OCI-LY7 (cell line): ENCODE measurements around the gene ORMDL1. TPM values are rescaled to one million over a fixed set of nuclear protein-coding genes. Genes with fewer than 3 reads are reported as not detected.

Experiments used
- BruUV-seq: library from RNA; stranded (reverse); fragments of 400-500 nt; replicated peaks from 2 replicates; lab custom pipeline; 2021; lab: Mats Ljungman, UMichigan
- CTCF ChIA-PET: fragments of 300-600 bp; sonication (Branson Sonifier 250); formaldehyde crosslinking; loops from one replicate; lab custom pipeline; 2022; ENCODE audit warnings: antibody characterized with exemption; ENCODE audit not compliant: unreplicated experiment; lab: Charles Lee
- POLR2A ChIA-PET: fragments of 300-600 bp; sonication (Branson Sonifier 250); formaldehyde crosslinking; loops from one replicate; lab custom pipeline; 2022; ENCODE audit warnings: antibody characterized with exemption; lab: Charles Lee
- DNase-seq: peaks from one replicate; pipeline ENCODE4 v3.0.0-alpha.2; 2015; ENCODE audit warnings: low spot score
- H2AFZ ChIP-seq: fragments of 200-600 bp; sonication (generic), shearing (Covaris generic); 2 replicates; pipeline ENCODE4 v1.6.1; 2014; ENCODE audit warnings: mild to moderate bottlenecking, antibody characterized with exemption, low read length, moderate library complexity
- H3K27ac ChIP-seq: fragments of 200-600 bp; sonication (generic); 2 replicates; pipeline ENCODE4 v1.5.1; 2014; ENCODE audit warnings: mixed run types, low read depth, mild to moderate bottlenecking, moderate library complexity, low read length, inconsistent platforms; ENCODE audit not compliant: poor library complexity, severe bottlenecking
- H3K36me3 ChIP-seq: fragments of 200-600 bp; sonication (generic); 2 replicates; pipeline ENCODE4 v1.6.1; 2014; ENCODE audit warnings: mild to moderate bottlenecking, antibody characterized with exemption, low read length, moderate library complexity, mixed read lengths; ENCODE audit not compliant: insufficient read depth
- H3K4me1 ChIP-seq: fragments of 200-600 bp; sonication (generic); 2 replicates; pipeline ENCODE4 v1.5.1; 2014; ENCODE audit warnings: mild to moderate bottlenecking, low read length; ENCODE audit not compliant: insufficient read depth, poor library complexity, severe bottlenecking
- H3K4me2 ChIP-seq: fragments of 200-600 bp; sonication (generic); 2 replicates; pipeline ENCODE4 v1.6.1; 2014; ENCODE audit warnings: mild to moderate bottlenecking, low read length
- H3K4me3 ChIP-seq: fragments of 200-600 bp; sonication (generic); 2 replicates; pipeline ENCODE4 v1.5.1; 2014; ENCODE audit warnings: mild to moderate bottlenecking, low read depth, low read length; ENCODE audit not compliant: poor library complexity, severe bottlenecking
- H3K79me2 ChIP-seq: fragments of 200-600 bp; sonication (generic); 2 replicates; pipeline ENCODE4 v1.6.1; 2016; ENCODE audit warnings: low read depth, mild to moderate bottlenecking, low read length, moderate library complexity, mixed read lengths; ENCODE audit not compliant: insufficient read depth
- H3K9me2 ChIP-seq: fragments of 200-600 bp; sonication (generic); 2 replicates; pipeline ENCODE4 v1.6.1; 2016; ENCODE audit warnings: mild to moderate bottlenecking, low read length, mixed read lengths; ENCODE audit not compliant: insufficient read depth
- H3K9me3 ChIP-seq: fragments of 200-600 bp; sonication (generic); 2 replicates; pipeline ENCODE4 v1.6.1; 2014; ENCODE audit warnings: mild to moderate bottlenecking, mixed run types, low read length, mixed read lengths
- H4K20me1 ChIP-seq: fragments of 200-600 bp; sonication (generic); 2 replicates; pipeline ENCODE4 v1.6.1; 2014; ENCODE audit warnings: mild to moderate bottlenecking, antibody characterized with exemption, low read length, moderate library complexity, mixed read lengths; ENCODE audit not compliant: insufficient read depth
- EZH2phosphoT487 ChIP-seq: fragments of 200-600 bp; sonication (generic); IDR thresholded peaks from 2 replicates; pipeline ENCODE4 v1.6.1; 2018; ENCODE audit warnings: low read depth, borderline replicate concordance, mild to moderate bottlenecking, mixed run types, antibody characterized with exemption, low read length, moderate library complexity, mixed read lengths
- intact Hi-C: fragments of 100-400 bp; cut with micrococcal nuclease; formaldehyde crosslinking; loops from one replicate; pipeline ENCODE4 v1.10.0; 2022; ENCODE audit not compliant: unreplicated experiment
- total RNA-seq, 2 experiments: library from RNA; depleted of rRNA in 1 of 2; stranded (reverse); fragments of >200 nt in 1 of 2; shearing (Covaris generic) in 1 of 2; gene quantifications; 2 replicates each; pipeline ENCODE4 v1.2.3, GENCODE V29; 2014 to 2022
- TF ChIP-seq, protein P1 (sequence below): fragments of 200-600 bp; sonication (generic); conservative IDR thresholded peaks from 2 replicates; pipeline ENCODE4 v1.5.1; 2014; ENCODE audit warnings: mild to moderate bottlenecking, antibody characterized with exemption, low read length, moderate library complexity, mixed read lengths

ORMDL1 gene
- total RNA-seq, 2 experiments from 2014 or later = 59.3 to 65.7 TPM

DNA sequence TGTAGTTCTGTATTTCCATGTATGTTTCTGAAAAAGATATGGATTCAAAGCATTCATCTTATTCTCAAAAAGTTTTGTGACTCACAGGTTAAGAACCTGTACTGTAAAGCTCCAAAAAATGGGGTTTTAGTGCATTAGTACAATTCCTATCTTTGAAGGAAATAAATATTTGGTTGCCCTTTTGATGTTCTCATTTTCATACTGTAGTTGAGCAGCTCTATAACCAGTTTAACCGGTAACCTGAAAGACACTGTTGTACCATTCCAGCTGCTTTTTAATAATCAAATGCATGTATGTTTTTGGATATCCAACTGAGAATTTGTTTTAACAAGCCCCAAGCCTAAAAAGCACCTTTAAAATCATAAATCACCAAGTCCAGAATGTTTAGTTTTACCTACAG, 11.9 kb downstream of the ORMDL1 start:
- no peaks in the 10 kb centered on the region for H3K9me2 ChIP-seq
- DNase-seq = no peak
- no peaks in the 10 kb centered on the region for H4K20me1 ChIP-seq
- ChIA-PET CTCF (no interaction called here), POLR2A (interaction anchor here (0.6 to 4.3 kb wide), 8 partner anchors 7 to 493 kb away, joined by 3 to 19 read pairs (median 4); partner anchors contain the start of genes ORMDL1, OSGEPL1 and PMS1)
- TF ChIP-seq, protein P1, sequence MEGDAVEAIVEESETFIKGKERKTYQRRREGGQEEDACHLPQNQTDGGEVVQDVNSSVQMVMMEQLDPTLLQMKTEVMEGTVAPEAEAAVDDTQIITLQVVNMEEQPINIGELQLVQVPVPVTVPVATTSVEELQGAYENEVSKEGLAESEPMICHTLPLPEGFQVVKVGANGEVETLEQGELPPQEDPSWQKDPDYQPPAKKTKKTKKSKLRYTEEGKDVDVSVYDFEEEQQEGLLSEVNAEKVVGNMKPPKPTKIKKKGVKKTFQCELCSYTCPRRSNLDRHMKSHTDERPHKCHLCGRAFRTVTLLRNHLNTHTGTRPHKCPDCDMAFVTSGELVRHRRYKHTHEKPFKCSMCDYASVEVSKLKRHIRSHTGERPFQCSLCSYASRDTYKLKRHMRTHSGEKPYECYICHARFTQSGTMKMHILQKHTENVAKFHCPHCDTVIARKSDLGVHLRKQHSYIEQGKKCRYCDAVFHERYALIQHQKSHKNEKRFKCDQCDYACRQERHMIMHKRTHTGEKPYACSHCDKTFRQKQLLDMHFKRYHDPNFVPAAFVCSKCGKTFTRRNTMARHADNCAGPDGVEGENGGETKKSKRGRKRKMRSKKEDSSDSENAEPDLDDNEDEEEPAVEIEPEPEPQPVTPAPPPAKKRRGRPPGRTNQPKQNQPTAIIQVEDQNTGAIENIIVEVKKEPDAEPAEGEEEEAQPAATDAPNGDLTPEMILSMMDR = no peak
- TF ChIP-seq EZH2phosphoT487 = no peak
- H3K4me3 ChIP-seq = no peak overlapping the region
- no TSS peak for BruUV-seq
- peaks cover 16% of the 10 kb centered on the region; the same call in 1 of the 2 replicates for H3K79me2 ChIP-seq
- peaks cover 6% of the 10 kb centered on the region for H3K4me1 ChIP-seq
- intact Hi-C loops = no loop called here
- peaks cover 89% of the 10 kb centered on the region for H3K36me3 ChIP-seq
- no peak overlapping the region for H3K4me2 ChIP-seq
- no peak overlapping the region for H2AFZ ChIP-seq
- no peak overlapping the region for H3K27ac ChIP-seq
- H3K9me3 ChIP-seq = no peaks in the 10 kb centered on the region

DNA sequence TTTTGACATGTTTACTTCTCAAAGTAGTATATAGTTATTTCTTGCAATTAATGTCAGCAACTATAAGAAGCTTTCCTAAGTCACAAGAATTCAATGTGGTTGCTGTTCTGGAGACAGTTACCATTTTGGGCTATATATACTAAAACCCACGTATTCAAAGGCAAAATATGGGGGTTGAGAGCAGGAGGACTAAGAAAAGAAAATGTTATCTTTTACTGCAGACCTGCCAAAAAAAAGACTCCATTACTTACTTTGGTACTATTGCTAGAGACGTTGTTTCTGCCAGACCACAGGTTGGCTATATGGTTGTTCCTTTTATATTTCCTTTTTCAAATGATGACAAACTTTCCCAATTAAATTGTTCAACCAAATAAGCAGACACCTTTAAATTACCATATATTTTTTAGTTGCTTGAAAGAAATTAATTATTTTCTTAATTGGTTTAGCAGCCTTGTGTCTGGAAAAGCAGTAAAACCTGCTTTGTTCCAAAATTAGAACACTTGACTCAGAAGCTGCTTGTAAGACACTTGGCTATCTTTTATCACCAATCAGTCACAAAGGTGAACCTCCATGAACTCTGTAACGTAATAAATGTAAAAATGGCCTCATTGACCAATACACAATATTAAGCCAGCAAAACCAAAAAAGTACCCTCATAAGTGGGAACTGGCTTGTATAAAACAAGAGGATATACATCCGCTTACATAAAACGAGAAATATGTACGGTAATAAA, 13.4 kb downstream of the ORMDL1 start:
- H3K4me3 ChIP-seq = no peak overlapping the region
- no peaks in the 10 kb centered on the region for H3K9me2 ChIP-seq
- H3K9me3 ChIP-seq = no peaks in the 10 kb centered on the region
- no peak overlapping the region for H3K27ac ChIP-seq
- intact Hi-C loops = no loop called here
- no peaks in the 10 kb centered on the region for H4K20me1 ChIP-seq
- H3K36me3 ChIP-seq = peaks cover 88% of the 10 kb centered on the region
- DNase-seq = no peak
- no TSS peak for BruUV-seq
- ChIA-PET POLR2A (interaction anchor here (1.2 to 4.3 kb wide), 2 partner anchors 8 to 9 kb away, joined by 3 to 19 read pairs; partner anchors contain the start of gene OSGEPL1), CTCF (no interaction called here)
- H3K4me1 ChIP-seq = peaks cover 6% of the 10 kb centered on the region
- no peak overlapping the region for H2AFZ ChIP-seq
- H3K4me2 ChIP-seq = no peak overlapping the region
- peaks cover 5% of the 10 kb centered on the region; the same call in 1 of the 2 replicates for H3K79me2 ChIP-seq
- TF ChIP-seq, protein P1 = no peak
- TF ChIP-seq EZH2phosphoT487 = no peak
